ENCODE data around the gene KRTAP6-2.

- TF ChIP-seq CTCF (IDR thresholded peaks at IDR 0.05) (no peak), RXRA (IDR thresholded peaks at IDR 0.05; ENCODE audit: borderline replicate concordance, low read depth) (no peak), POLR2AphosphoS5 (IDR thresholded peaks at IDR 0.05; ENCODE audit: low read depth, low read length) (no peak), NRF1 (IDR thresholded peaks at IDR 0.05; ENCODE audit: low read depth, low read length) (no peak), EZH2phosphoT487 (IDR thresholded peaks at IDR 0.05; ENCODE audit: borderline replicate concordance, low read depth) (no peak), RAD21 (IDR thresholded peaks at IDR 0.05; ENCODE audit: low read length) (no peak), MAX (IDR thresholded peaks at IDR 0.05; ENCODE audit: low read depth) (no peak), ELF1 (IDR thresholded peaks at IDR 0.05) (no peak), USF2 (IDR thresholded peaks at IDR 0.05; ENCODE audit: borderline replicate concordance, low read depth, low read length) (no peak), JUND (IDR thresholded peaks at IDR 0.05) (no peak), USF1 (IDR thresholded peaks at IDR 0.05; ENCODE audit: borderline replicate concordance, low read depth) (no peak), SMC3 (IDR thresholded peaks at IDR 0.05; ENCODE audit: low read depth, low read length) (no peak), RCOR1 (IDR thresholded peaks at IDR 0.05; ENCODE audit: low read length) (no peak)
Measured at GRCh38 chr21:30567617-30568016, 31.1 kb downstream of the KRTAP6-2 start.
